Keratinocyte (primary cell): ENCODE results near the gene PDIA3. TPM values are rescaled to one million over a fixed set of nuclear protein-coding genes. Genes with fewer than 3 reads are reported as not detected.

Experiments
- DNase-seq: peaks from one replicate; pipeline ENCODE4 v3.0.0-alpha.2; 2011; ENCODE audit warnings: low read depth, missing footprints, low spot score
- FAIRE-seq: peaks from 2 replicates; lab custom pipeline; 2011; peaks lifted over from hg19 to GRCh38; lab: Jason Lieb, UNC
- H2AFZ ChIP-seq: 2 replicates; pipeline ENCODE4 v1.6.0; 2012; ENCODE audit warnings: low read length, control low read depth, inconsistent platforms; ENCODE audit not compliant: control insufficient read depth
- H3K27ac ChIP-seq: 2 replicates; pipeline ENCODE4 v1.5.1; 2011; ENCODE audit warnings: low read length; ENCODE audit not compliant: control insufficient read depth, insufficient read depth
- H3K27me3 ChIP-seq: 3 replicates; pipeline ENCODE4 v1.6.0; 2011; ENCODE audit warnings: low read length; ENCODE audit not compliant: control insufficient read depth, insufficient read depth; ENCODE audit errors: extremely low read depth
- H3K36me3 ChIP-seq, 2 experiments: 2 replicates in 1 of 2; 3 replicates in 1 of 2; pipeline ENCODE4 v1.5.1; 2011; ENCODE audit warnings: low read length in 2 of 2, mild to moderate bottlenecking in 1 of 2; ENCODE audit not compliant: control insufficient read depth in 2 of 2, insufficient read depth in 2 of 2; ENCODE audit errors: extremely low read depth in 1 of 2
- H3K4me1 ChIP-seq: 3 replicates; pipeline ENCODE4 v1.5.1; 2011; ENCODE audit warnings: low read length; ENCODE audit not compliant: control insufficient read depth, insufficient read depth; ENCODE audit errors: extremely low read depth
- H3K4me2 ChIP-seq: 3 replicates; pipeline ENCODE4 v1.6.0; 2011; ENCODE audit warnings: low read depth, low read length; ENCODE audit not compliant: control insufficient read depth, insufficient read depth; ENCODE audit errors: extremely low read depth
- H3K4me3 ChIP-seq, 3 experiments: fragments of 200-600 bp in 1 of 3; sonication (generic) in 1 of 3; 2 replicates in 2 of 3; 3 replicates in 1 of 3; pipeline ENCODE4 v1.5.1; 2011 to 2016; ENCODE audit warnings: low read length in 3 of 3, mild to moderate bottlenecking in 3 of 3, control low read depth in 2 of 3, inconsistent platforms in 1 of 3, low read depth in 1 of 3, mixed read lengths in 1 of 3, mixed run types in 1 of 3, moderate library complexity in 1 of 3; ENCODE audit not compliant: control insufficient read depth in 2 of 3, insufficient read depth in 2 of 3; ENCODE audit errors: extremely low read depth in 1 of 3
- H3K79me2 ChIP-seq: 2 replicates; pipeline ENCODE4 v1.6.0; 2012; ENCODE audit warnings: low read length; ENCODE audit not compliant: control insufficient read depth, insufficient read depth
- H3K9ac ChIP-seq: 3 replicates; pipeline ENCODE4 v1.6.0; 2011; ENCODE audit warnings: low read length; ENCODE audit not compliant: control insufficient read depth, insufficient read depth; ENCODE audit errors: extremely low read depth
- H3K9me1 ChIP-seq: 3 replicates; pipeline ENCODE4 v1.6.0; 2011; ENCODE audit warnings: low read length; ENCODE audit not compliant: control insufficient read depth, insufficient read depth; ENCODE audit errors: extremely low read depth
- H3K9me3 ChIP-seq: 2 replicates; pipeline ENCODE4 v1.5.1; 2012; ENCODE audit warnings: low read depth, low read length; ENCODE audit not compliant: control insufficient read depth
- H4K20me1 ChIP-seq: 3 replicates; pipeline ENCODE4 v1.6.0; 2011; ENCODE audit warnings: low read length; ENCODE audit not compliant: control insufficient read depth, insufficient read depth; ENCODE audit errors: extremely low read depth
- EZH2 ChIP-seq: IDR thresholded peaks from one replicate; pipeline ENCODE4 v1.6.1; 2012; ENCODE audit warnings: inconsistent platforms, mild to moderate bottlenecking, low read length, moderate library complexity
- dilution Hi-C: fragments of 300-500 bp; cut with MboI; formaldehyde crosslinking; loops from one replicate; pipeline ENCODE4 v1.7.0; 2020; ENCODE audit warnings: low sequenced_read_pairs; ENCODE audit not compliant: extremely low pct_ligation_motif_present
- polyA plus RNA-seq, 5 experiments: library from polyadenylated mRNA; depleted of rRNA in 3 of 5; stranded (reverse) in 3 of 5; stranded (forward) in 1 of 5; unstranded in 1 of 5; fragments of >200 nt; gene quantifications; 1 replicate in 1 of 5; 2 replicates in 3 of 5; 3 replicates in 1 of 5; pipeline versions ENCODE4 v1.2.1 to v1.2.3, GENCODE V29; 2011 to 2012; ENCODE audit warnings: missing spikeins in 2 of 5, low read depth in 1 of 5, low replicate concordance in 1 of 5
- TF ChIP-seq, protein P1 (sequence below), 3 experiments: IDR thresholded peaks in 1 of 3; conservative IDR thresholded peaks in 1 of 3; optimal IDR thresholded peaks in 1 of 3; 2 replicates in 2 of 3; 3 replicates in 1 of 3; pipeline versions ENCODE3 to v1.5.1; 2011; ENCODE audit warnings: low read length in 3 of 3, mild to moderate bottlenecking in 3 of 3, moderate library complexity in 2 of 3, control low read depth in 1 of 3, inconsistent platforms in 1 of 3; ENCODE audit not compliant: insufficient read depth in 2 of 3; ENCODE audit errors: extremely low read depth in 1 of 3

PDIA3 gene
- polyA plus RNA-seq, 1 donor (not counting 4 experiments of a cell fraction or from before 2014, with no cell fraction given): 338 TPM

DNA sequence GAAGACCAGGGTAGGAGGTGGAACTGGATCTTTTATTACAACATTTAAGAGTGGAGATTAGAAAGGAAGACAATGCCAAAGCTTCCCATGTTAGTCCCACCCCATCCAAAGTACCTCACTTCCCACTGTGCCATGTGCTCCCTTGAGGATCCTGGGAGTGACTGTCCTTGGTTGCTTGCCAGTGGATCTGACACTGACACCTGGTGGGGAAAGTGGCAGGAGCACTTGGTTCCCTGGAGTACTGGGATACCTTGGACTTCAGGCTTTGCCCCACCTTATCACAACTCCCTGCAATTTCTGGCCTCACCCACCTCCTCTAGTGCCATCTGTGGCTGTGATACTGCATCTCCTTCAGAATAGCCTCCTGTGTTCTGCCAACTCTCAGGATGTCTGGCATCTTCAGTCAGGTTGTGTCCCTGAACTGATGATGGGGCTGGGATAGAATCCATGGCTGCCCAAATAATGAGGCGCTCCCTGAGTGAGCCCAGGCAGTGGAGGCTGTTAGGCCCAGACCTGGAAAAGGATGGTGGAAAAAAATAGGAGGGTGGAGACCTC is 29.2 kb downstream of the PDIA3 start:
- peak; percentile 87 for FAIRE-seq
- peak overlapping the region; percentile 55 for H3K27ac ChIP-seq

DNA sequence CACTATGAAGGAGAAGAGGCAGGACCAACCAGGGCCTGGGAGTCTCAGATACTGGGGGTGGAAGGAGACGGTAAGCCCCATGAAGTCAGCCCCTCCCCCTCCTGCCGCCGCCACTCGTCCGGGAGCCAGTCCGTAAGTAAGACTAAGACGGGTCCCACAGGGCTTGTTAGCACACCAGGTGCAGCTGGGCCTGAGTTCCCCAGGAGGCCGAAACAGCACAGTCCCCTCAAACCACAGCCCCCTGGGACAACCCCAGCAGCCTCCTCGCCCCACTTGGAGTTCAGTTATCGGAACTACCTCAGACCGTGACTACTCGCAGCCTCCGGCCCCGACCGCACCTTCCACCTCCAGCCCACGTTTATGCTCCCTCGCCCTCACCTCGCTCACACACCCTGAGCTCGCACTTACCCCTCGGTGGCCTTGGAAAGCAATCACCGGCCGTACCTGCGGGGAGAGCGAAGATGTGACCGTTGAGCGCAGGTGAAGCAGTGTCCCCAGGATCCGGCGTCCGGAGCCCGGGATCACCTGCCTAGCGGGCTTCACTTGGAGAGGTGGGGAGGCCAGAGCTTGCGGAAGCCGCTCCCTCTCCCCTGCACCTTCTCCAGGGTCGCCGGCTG is 30.0 kb downstream of the PDIA3 start:
- peaks cover 20% of the 10 kb centered on the region for H3K4me1 ChIP-seq
- H2AFZ ChIP-seq: peak overlapping the region; percentile 88
- no peaks in the 10 kb centered on the region for H3K9me3 ChIP-seq
- peak overlapping the region; percentile 55 for H3K27ac ChIP-seq
- H3K4me2 ChIP-seq: peak overlapping the region; percentile 97
- dilution Hi-C loops: no loop called here
- H3K9ac ChIP-seq: peak overlapping the region; percentile 87
- H4K20me1 ChIP-seq: no peaks in the 10 kb centered on the region
- H3K4me3 ChIP-seq: peak overlapping the region; percentile 48 to 92 (median 82)
- no peak for TF ChIP-seq EZH2
- TF ChIP-seq, protein P1, sequence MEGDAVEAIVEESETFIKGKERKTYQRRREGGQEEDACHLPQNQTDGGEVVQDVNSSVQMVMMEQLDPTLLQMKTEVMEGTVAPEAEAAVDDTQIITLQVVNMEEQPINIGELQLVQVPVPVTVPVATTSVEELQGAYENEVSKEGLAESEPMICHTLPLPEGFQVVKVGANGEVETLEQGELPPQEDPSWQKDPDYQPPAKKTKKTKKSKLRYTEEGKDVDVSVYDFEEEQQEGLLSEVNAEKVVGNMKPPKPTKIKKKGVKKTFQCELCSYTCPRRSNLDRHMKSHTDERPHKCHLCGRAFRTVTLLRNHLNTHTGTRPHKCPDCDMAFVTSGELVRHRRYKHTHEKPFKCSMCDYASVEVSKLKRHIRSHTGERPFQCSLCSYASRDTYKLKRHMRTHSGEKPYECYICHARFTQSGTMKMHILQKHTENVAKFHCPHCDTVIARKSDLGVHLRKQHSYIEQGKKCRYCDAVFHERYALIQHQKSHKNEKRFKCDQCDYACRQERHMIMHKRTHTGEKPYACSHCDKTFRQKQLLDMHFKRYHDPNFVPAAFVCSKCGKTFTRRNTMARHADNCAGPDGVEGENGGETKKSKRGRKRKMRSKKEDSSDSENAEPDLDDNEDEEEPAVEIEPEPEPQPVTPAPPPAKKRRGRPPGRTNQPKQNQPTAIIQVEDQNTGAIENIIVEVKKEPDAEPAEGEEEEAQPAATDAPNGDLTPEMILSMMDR (optimal IDR thresholded peaks at IDR 0.05 in 1 of 3, IDR thresholded peaks at IDR 0.05 in 1 of 3, conservative IDR thresholded peaks at IDR 0.05 in 1 of 3; ENCODE audit: extremely low read depth in 1 of 3, insufficient read depth in 2 of 3, low read length in 3 of 3): no peak
- H3K36me3 ChIP-seq: peaks cover 9 to 22% of the 10 kb centered on the region in 2 experiments
- no peaks in the 10 kb centered on the region for H3K79me2 ChIP-seq
- H3K9me1 ChIP-seq: no peaks in the 10 kb centered on the region
- no peak for FAIRE-seq
- DNase-seq: no peak
- no peaks in the 10 kb centered on the region for H3K27me3 ChIP-seq

More for the DNA sequence above, 29.2 kb downstream of the PDIA3 start:
- no peaks in the 10 kb centered on the region for H3K27me3 ChIP-seq
- peak overlapping the region; percentile 97 for H3K4me2 ChIP-seq
- H3K4me1 ChIP-seq: peaks cover 20% of the 10 kb centered on the region
- peak overlapping the region; percentile 35 for H2AFZ ChIP-seq
- peak overlapping the region; percentile 48 to 92 (median 82) for H3K4me3 ChIP-seq
- H4K20me1 ChIP-seq: no peaks in the 10 kb centered on the region
- peak; percentile 74 for DNase-seq
- no peaks in the 10 kb centered on the region for H3K9me3 ChIP-seq
- dilution Hi-C loops: no loop called here
- H3K9ac ChIP-seq: peak overlapping the region; percentile 87
- H3K79me2 ChIP-seq: no peaks in the 10 kb centered on the region
- no peak for TF ChIP-seq EZH2
- TF ChIP-seq, protein P1 (optimal IDR thresholded peaks at IDR 0.05 in 1 of 3, IDR thresholded peaks at IDR 0.05 in 1 of 3, conservative IDR thresholded peaks at IDR 0.05 in 1 of 3; ENCODE audit: extremely low read depth in 1 of 3, insufficient read depth in 2 of 3, low read length in 3 of 3): peak; percentile 76 to 90 (median 85)
- no peaks in the 10 kb centered on the region for H3K9me1 ChIP-seq
- H3K36me3 ChIP-seq: peaks cover 9 to 22% of the 10 kb centered on the region in 2 experiments
